ENCODE measurements around the gene SOX10.
"Not testable (repeated sequence)": the region's sequence is repeated elsewhere in the genome, so short reads cannot be mapped to it uniquely, and the experiment has no call there.

The SOX10 gene

DNA sequence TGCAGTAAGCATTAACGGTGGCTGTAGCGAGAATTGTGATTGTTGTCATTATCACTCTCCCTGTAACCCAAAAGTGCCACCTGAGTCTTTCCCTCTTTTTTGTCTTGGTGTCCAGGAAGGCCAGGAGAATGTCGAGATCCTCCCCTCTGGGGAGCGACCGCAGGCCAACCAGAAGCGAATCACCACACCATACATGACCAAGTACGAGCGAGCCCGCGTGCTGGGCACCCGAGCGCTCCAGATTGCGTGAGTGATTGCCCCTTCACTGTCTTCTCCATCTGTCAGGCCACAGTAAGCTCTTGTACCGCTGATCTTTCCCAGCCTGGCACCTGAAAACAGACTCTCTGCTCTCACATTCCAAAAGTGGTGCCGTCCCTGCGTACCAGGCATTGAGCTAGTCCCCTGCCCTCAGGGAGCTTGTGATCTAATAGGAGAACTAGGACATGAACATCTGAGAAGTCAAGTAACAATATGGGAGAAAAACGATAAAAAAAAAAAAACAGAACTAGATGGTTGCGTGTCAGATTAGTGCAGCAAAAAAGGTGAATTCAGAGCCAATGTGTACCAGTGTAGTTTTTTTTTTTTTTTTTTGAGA lies 25.0 kb downstream of the SOX10 start:
- no peak for DNase-seq

DNA sequence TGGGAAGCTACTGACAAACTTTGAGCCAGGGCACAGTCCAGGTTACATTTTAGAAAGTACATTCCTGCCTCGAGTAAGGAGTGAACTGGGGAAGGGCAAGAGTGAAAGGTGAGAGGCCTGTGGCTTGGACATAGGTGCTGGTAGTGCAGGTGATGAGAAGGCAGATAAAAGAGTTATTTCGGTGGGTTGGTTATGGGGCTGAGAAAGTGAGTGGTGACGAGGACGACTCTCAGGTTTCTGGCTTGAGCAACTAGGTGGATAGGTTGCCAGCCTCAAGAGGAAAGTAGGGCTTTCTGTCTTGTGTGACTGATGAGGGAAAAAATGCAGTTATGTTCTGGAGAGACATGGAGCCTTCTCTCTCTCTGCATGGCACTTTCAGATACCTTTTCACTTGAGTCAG lies 27.1 kb downstream of the SOX10 start:
- no peak for DNase-seq

DNA sequence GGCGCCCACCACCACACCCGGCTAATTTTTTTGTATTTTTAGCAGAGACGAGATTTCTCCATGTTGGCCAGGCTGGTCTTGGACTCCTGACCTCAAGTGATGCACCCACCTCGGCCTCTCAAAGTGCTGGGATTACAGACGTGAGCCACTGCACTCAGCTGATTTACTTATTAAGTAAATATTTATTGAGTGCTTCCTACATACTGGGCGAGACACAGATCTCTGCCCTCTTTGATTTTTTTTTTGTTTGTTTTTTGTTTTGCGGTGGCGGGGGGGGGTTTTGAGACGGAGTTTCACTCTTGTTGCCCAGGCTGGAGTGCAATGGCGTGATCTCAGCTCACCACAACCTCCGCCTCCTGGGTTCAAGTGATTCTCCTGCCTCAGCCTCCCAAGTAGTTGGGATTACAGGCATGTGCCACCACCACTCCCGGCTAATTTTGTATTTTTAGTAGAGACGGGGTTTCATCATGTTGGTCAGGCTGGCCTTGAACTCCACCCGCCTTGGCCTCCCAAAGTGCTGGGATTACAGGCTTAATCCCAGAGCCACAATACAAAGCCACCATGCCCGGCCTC lies 28.4 kb downstream of the SOX10 start:
- not testable (repeated sequence) for DNase-seq

DNA sequence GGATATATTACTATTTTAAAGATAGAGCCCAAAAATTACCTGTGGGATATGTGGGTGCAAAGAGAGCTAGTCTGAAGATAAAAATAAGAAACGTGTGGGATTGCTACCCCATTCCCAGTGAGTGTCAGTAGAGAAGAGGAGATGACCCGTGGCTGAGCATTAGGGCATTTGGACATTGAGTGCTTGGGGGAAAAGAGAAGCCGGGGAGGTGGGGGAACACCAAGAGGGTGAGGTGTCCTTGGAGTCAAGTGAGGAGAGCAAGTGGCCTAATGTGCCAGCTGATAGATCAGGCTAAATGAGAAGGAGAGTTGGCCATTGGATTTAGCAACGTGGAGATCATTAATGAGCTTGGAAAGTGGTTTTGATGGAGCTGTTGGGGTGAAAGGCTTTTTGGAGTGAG lies 29.7 kb downstream of the SOX10 start:
- DNase-seq, result no peak

DNA sequence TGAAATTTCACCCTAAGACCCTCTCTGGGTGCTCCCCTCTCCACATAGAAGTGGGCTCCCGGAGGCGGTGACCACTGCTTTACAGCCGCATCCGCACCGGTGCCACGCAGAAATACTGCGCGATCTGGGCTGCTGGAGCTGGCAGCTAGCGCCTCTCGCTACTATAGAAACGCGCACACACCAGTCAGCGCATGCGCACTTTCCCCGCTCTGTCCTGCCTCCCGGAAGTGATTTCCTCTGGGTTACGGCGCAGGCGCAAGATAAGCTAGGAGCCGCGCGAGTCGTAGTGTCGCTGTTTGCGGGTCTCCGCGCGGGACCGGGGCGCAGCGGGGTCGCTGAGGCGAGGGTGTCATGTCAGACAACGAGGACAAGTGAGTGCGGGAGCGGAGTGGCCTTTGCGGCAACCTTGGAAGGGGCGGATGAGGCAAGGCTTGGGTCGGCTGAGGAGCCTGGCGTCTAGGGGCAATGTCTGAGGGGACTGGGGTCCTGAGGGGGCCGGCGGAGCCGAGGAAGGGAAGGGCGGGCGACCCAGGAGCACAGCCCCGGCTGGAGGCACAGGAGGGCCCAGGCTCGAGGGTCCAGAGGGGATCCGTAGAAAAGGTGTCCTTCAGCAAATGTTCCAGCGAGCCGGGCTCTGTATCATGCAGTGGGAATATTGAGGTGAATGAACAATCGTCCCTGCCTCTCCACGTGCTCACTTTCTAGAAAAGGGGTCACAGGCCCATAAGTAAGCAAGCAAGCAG lies 30.7 kb downstream of the SOX10 start, which contains the start of the genes C22orf23 and POLR2F:
Gene C22orf23, minus strand, starts transcription at position 165 of the 743 bp plus-strand sequence. CDS start 452 bp downstream, outside the sequence.
Gene POLR2F, plus strand, starts transcription at position 263 of the 743 bp plus-strand sequence. Its CDS starts 89 bp downstream, at position 352.
- peak; percentile 86 for DNase-seq

DNA sequence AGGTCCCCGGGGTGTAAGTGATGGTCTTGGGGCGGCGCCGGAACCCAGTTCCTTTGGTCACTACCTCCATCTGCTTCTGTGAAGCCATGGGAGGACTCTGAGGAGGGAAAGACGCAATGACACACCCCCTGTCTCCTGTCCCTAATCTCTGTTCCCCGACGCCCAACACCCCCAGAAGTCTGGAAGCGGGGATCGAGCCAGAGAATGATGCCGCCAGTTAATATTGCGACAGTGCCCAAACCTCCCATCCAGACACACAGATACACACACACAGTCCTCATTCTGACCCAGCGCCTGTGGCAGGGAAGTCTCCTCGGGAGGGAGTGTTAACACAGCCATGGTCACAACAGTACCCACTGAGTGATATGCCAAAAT lies 31.3 kb downstream of the SOX10 start:
- DNase-seq, result no peak

DNA sequence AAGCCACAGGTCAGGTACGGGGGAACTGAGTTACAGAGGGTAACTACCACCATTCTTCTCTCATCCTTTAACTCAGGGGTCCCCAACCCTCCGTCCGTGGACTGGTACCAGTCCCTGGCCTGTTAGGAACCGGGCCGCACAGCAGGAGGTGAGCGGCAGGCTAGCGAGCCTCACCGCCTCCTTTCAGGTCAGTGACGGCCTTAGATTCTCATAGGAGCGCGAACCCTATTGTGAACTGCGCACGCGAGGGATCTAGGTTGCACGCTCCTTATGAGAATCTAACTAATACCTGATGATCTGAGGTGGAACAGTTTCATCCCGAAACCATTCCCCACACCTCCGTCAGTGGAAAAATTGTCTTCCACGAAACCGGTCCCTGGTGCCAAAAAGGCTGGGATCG lies 31.7 kb downstream of the SOX10 start:
- not testable (repeated sequence) for DNase-seq

DNA sequence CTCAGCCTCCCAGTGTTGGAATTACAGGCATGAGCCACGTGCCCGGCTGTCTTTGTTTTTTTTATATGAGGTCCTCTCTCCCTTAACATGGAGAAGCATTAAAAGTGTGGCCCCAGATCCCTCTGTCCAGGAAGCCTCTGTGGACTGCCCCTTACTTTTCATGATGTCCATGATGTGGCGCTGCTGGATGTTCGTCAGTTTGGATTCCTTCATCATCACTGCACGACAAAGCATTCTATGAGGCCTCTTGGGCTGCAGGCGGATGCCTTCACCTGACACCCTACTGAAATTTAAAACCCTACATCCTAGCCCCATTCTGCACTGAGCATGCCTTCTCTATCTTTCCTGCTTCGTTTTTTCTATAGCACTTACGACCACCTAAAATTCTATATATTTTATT lies 33.0 kb downstream of the SOX10 start:
- DNase-seq, result no peak

DNA sequence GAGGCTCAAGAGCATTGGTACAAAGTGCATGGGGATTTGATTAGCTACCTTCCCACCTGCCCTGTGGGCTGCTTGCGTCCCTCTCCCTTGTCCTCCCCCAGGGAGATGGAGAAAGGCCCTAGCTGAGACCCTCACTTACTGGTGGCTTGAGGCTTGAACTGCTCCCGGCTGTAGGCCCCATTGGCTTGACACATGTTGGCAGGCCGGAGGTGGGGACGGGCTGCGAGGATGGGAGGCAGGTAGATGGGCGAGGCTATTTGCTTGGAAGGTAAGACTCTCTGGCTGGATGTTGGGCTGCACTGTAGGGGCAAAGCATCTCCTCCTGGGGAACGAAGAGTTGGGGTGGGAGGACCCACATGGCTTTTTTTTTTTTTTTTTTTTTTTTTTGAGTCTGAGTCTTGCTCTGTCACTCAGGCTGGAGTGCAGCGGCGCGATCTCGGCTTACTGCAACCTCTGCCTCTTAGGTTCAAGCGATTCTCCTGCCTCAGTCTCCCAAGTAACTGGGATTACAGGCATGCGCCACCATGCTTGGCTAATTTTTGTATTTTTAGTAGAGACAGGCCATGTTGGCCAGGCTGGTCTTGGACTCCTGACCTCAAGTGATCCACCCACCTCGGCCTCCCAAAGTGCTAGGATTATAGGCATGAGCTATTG lies 37.1 kb downstream of the SOX10 start:
- DNase-seq, result not testable (repeated sequence)

DNA sequence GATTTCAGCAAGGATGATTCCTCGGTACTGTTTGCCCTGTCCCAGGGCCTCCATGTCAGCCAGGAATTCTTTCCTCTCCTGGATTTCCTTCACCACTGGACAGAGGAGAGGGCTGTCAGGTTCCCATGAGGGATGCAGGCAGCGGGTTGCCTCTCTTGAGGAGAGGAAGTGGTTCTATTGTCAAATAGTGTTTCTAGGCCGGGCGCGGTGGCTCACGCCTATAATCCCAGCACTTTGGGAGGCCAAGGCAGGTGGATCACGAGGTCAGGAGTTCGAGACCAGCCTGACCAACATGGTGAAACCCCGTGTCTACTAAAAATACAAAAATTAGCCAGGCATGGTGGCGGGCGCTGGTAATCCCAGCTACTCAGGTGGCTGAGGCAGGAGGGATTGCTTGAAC lies 39.9 kb downstream of the SOX10 start:
- not testable (repeated sequence) for DNase-seq

DNA sequence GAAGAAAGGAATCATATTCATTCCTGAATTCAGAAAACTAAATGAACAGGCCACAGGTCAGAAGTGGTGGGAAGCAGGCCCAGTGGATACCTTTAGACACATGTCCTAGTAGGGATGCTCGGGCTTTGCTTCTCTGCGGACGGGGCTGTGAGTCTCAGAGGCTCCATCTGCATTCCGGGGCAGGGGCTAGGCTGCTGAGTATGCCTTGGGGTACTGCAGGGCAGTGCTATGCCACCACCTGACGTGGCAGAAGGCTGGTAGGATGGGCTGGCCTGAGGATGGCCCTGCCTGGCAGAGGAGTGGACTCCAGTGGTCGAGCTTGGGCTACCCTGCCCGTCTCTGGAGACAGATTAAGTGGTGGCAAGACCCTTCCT lies 40.5 kb downstream of the SOX10 start:
- no peak for DNase-seq

DNA sequence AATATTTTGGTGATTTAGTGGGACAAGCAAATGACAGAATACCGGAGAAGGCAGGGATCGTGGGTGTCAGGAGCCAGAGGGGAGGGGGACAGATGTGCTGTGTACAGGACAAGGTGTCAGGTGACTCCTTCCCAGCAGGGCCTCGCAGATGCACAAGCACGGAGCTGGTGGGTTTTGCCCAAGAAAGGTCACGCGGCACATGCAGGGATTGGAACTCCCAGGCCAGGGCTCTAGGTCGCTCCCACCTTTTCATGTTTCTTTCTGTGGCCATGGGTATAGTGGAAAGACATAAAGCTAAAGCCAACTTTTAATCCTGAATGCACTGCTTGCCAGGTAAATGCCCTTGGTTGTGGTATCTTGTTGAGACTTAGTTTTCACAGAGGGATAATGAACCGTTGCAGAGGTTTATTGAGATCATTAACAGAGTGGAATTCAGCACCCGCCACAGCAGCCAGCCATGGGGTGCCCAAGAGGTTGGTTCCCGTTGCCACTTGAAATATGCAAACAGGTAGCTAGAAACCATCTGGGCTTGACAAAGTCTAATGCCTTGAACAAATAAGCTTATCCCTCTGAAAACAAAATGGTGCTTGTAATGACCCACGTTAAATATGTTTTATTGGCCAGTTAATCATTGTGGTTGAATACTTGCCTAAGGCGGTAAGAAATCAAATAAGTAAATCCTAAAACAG lies 41.1 kb downstream of the SOX10 start:
- DNase-seq, result no peak

DNA sequence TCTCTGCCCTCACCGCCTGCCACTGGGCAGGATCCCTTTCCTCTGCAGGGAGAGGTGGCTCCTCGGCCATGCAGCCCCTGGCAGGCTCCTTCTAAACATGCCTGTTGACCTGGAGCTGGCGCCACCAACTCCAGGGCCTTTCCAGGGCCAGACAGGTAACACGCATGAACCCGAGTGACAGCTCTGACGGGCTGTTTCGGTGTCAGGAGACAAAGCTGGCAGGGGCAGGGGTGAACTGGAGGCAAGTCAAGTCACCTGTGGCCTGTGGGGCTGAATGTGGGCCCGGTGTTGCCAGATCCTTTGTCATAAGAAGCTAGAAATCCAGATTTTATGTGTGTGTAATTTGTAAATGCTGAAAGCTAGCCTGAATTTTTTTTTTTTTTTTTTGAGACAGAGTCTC lies 42.2 kb downstream of the SOX10 start:
- DNase-seq, result no peak

DNA sequence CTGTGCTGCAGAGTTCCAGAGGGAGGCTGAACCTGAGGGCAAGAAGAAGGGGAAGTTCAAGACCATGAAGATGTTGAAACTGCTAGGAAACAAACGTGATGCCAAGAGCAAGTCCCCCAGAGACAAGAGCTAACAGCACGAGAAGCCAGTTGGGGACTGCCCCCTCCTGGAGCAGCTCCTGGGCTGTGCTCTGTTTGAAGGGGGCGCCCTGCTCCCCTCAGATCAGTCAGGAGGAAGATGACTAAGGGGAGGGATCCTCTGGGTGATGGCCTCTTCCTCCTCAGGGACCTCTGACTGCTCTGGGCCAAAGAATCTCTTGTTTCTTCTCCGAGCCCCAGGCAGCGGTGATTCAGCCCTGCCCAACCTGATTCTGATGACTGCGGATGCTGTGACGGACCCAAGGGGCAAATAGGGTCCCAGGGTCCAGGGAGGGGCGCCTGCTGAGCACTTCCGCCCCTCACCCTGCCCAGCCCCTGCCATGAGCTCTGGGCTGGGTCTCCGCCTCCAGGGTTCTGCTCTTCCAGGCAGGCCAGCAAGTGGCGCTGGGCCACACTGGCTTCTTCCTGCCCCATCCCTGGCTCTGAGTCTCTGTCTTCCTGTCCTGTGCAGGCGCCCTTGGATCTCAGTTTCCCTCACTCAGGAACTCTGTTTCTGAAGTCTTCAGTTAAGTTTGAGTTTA lies 43.5 kb downstream of the SOX10 start:
- no peak for DNase-seq

DNA sequence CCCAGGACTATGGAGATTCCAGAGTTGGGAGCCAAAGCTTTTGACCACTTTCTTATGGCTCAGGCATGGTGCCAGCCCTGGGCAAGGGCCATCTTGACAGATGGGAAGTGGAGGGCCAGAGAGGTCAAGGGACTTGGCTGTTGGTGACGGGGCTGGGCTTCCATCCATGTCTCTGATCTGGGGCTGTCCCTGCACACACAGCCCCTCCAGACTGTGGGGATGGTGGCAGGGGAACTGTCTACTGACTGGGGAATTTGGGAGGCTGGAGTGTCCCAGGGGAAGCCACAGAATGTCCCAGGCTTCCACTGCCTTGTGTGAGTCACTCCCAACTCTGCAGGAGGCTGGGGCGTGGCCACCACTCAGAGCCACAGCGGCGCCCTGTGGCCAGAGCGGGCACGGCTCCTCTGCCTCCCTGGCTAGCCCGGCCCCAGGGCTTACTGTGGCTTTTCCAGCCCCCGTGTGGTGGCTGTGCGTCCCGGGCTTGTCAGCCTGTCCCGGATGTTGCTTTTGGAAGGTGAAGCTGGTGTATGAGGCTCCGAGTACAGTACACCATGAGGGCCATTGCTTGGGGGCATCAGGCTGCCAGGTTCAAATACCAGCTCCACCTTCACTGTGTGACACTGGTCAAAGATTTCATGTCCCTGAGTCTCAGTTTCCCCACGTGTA lies 50.5 kb downstream of the SOX10 start:
- DNase-seq, result peak; percentile 59

DNA sequence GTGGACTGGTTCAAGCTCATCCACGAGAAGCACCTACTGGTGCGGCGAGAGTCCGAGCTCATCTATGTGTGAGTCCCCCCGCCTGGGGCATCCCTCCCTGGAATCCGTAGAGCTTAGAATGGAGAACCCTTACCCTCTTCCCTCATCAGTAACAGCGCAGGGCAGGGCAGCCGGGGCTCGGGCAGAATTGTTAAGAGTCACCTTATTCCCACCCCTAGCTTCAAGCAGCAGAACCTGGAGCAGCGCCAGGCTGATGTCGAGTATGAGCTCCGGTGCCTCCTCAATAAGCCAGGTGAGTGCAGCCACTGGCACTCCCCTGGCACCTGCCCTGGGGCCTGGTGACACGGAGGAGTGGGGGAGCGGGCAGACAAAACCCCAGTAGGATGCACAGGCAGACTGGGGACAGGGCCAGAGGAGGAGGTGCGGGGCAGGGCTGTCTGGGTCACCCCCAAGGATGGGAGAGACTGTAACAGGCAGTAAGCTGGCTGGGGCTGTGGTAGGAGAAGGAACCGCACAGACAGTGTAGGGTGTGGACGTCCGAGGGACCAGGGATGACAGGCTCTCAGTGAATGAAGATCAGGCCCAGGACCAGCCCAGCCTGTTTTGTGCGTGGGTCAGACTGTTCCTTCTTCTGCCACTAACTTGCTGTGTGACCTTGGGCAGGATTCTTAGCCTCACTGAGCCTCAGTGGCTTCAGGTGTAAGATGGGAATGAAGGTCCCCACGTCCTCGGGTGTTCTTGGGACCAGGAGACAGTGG lies 51.4 kb downstream of the SOX10 start:
- DNase-seq, result no peak

DNA sequence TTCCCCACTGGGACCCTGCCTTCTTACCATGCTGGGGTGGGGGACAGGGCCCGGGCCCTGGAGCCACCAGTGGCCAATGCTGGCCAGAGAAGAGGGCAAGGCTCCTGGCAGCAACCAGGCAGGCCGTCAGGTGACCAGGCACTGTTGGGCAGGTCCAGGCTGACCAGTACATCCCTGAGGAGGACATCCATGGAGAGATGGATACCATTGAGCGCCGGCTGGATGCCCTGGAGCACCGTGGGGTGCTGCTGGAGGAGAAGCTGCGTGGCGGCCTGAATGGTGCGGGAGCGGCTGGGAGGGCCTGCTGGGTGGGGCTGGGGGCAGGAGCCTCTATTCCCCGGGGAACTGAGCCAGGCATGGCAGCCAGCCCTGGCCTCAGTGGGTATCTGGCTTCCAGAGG lies 52.0 kb downstream of the SOX10 start:
- no peak for DNase-seq

DNA sequence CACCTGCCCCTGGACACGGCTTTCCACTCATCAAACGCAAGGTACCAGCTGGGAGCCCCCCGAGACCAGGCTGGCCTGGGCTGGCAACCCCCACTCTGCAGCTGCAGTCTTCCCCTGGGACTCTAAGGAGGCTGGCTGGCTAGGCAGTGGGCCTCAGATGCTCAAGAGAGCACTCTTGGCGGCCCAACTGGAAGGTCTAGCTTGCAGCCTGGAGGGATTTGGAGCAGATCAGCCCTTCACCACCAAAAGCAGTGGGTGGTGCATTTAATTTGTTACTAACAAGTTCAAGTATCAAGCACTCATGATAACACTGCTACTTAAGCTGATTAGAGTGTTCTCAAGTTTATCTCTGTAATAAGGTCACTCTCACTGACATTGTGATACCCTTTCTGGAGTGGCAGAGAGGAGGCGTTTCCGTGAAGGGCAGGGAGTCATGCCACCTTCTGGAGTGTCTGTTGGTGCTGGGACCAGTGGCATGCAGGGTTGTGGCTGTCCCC lies 52.4 kb downstream of the SOX10 start:
- no peak for DNase-seq

DNA sequence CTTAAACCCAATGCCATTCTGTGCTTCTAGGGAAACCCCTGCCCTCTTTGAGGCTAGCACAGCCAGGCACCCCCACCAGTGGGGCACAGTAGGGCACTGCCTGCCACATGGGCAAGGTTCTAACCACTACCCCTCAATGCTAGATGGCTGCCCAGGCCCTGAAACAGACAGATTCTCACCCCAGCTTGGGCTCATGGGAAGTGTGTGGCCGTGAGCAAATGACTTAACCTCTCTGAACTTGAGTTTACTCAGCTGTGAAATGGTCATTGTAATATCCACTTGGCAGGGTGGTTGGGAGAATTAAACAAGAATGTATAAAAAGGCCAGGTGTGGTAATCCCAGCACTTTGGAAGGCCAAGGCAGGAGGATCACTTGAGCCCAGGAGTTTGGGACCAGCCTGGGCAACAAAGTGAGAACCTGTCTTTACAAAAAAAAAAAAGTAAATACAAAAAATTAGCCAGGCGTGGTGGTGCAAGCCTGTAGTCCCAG lies 53.4 kb downstream of the SOX10 start:
- no peak for DNase-seq

DNA sequence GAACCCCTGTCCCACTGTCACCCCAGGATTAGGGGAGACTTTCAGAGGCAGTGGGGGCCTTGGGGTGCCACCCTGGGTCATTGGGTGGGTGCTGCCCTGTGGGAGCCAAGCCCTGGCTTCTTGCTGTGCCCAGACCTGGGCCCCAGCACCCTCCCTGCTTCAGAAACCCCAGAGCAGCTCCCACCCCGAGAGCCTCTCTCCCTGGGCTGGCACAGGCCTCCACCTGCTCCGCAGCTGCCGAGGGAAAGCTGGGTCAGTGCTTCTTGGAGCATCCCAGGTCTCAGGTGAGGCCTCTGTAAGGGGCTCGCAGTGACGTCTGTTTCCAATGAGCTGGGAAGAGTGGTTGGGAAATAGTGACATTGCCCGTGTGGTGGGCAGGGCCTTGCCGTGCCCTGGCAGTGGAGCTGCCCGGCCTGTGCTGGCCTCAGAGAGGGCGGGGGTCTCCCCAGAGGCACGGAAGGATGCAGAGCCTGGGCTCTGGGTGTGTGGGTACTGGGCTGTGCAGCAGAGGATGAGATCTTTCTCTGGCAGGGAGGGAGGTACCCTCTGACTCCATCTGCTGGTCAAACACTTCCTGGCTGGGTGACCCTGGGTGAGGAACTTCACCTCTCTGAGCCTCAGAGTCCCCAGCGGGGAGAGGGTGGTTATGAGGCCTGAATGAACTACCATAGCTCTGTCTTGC lies 53.9 kb downstream of the SOX10 start:
- no peak for DNase-seq

Measured in NK-92 treated with Interleukin-12 subunit alpha and Interleukin-12 subunit beta, amount 100 ng/mL, for 24 hours (cell line).